LoVo (cell line): ENCODE measurements around the gene MED19.
"Not testable (repeated sequence)": the region's sequence is repeated elsewhere in the genome, so short reads cannot be mapped to it uniquely, and the experiment has no call there.

ENCODE experiments used
- DNase-seq: peaks from one replicate; pipeline ENCODE4 v3.0.0-alpha.2; 2016; ENCODE audit warnings: low spot score

MED19 gene

GRCh38 chr11:57704932-57705331 lies 7.1 kb downstream of the MED19 start:
- DNase-seq, result no peak

DNA sequence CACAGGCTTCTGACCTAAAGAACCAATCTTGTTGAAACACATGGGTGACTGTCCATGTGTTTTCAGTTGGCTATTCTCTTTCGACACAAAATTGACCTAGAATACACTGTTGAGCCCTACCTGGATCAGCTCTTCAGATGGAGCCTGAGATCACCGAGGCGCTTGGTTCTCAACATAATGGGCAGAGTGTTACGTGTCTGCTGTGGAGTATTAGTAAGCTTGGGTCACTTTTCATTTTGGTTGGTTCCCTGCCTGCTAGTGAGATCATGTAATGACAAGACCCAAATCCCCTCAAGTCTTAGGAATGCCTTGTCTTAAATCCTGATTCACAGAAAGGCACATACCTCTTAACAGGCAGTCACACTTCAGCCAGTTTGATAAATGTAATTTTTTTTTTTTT lies 8.7 kb downstream of the MED19 start:
- no peak for DNase-seq

DNA sequence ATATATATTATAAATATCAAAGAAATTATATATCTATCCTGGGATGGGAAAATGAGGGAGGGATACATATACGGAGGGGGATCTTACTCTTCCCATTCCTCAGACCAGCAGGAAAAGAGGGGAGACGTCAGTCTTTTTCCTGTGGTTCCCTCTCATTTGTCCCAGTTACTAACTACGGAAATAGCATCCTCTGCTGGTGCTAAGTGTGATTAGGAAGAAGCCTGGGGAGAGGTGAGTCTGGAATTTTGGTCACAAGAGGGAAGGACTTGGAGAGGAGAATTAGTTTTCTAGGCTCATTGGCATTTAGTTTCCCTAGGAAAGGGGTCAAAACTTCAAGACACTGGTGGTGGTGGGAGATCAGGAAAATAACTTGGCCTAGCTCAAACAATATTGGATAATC lies 11.6 kb downstream of the MED19 start:
- no peak for DNase-seq

GRCh38 chr11:57699813-57700212 lies 12.2 kb downstream of the MED19 start:
- DNase-seq, result no peak

DNA sequence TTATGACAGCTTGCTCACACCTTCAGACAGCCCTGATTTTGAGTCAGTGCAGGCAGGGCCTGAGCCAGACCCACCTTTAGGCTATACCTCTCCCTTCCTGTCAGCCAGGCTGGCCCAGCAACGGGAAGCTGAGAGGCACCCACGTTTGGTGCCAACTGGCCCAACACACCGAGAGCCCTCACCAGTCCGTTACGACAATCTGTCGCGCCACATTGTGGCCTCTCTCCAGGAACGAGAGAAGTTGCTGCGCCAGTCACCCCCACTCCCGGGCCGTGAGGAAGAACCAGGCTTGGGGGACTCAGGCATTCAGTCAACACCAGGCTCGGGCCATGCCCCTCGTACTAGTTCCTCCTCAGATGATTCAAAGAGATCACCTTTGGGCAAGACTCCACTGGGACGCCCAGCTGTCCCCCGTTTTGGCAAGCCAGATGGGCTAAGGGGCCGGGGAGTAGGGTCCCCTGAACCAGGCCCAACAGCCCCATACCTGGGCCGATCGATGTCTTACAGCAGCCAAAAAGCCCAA lies 13.1 kb downstream of the MED19 start:
- no peak for DNase-seq

DNA sequence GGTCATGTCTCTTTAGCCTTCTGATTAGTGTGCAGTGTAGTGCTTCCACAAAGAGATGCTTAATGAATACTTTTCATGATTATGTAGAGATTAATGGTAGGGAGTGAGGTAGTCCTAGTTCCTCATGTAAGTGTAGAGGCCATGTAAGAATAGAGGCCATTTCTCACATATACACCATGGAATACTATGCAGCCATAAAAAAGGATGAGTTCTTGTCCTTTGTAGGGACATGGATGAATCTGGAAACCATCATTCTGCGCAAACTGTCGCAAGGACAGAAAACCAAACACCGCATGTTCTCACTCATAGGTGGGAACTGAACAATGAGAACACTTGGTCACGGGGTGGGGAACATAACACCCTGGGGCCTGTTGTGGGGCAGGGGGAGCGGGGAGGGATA lies 21.5 kb downstream of the MED19 start:
- DNase-seq, result not testable (repeated sequence)

GRCh38 chr11:57681168-57681567 lies 30.8 kb downstream of the MED19 start:
- DNase-seq, result no peak

DNA sequence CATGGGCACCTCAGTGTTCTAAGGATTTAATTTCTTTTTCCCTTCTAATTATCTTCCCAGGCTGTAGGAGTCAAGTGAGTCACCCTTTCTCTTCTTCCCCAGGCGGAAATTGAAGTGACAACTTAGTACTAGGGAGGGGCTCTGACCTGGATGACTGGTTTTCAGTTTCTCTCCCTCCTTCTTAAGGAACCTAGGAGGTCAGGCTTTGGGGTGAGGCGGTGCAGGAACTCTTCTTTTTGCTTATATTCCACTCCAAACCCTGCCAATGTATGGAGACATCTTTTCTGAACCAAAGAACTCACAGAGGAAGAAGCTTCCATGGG lies 31.5 kb downstream of the MED19 start:
- DNase-seq, result no peak

- no peak for DNase-seq
Observed at GRCh38 chr11:57679396-57679795, 32.6 kb downstream of the MED19 start.

- no peak for DNase-seq
Observed at GRCh38 chr11:57675176-57675941, 36.7 kb downstream of the MED19 start.

GRCh38 chr11:57674251-57674650 lies 37.8 kb downstream of the MED19 start:
- DNase-seq, result no peak

GRCh38 chr11:57668434-57668782 lies 43.6 kb downstream of the MED19 start:
- peak; percentile 16 for DNase-seq

- peak; percentile 96 for DNase-seq
Observed at GRCh38 chr11:57667736-57668433, 44.1 kb downstream of the MED19 start, which contains the start of gene ZDHHC5. Gene ZDHHC5 (plus strand): TSS chr11:57668114. CDS start chr11:57673091, 4,977 bp downstream.

GRCh38 chr11:57667117-57667735 lies 44.8 kb downstream of the MED19 start:
- DNase-seq, result peak; percentile 97

GRCh38 chr11:57663975-57664374 lies 48.0 kb downstream of the MED19 start:
- no peak for DNase-seq

- no peak for DNase-seq
Observed at GRCh38 chr11:57662893-57663292, 49.1 kb downstream of the MED19 start.

DNA sequence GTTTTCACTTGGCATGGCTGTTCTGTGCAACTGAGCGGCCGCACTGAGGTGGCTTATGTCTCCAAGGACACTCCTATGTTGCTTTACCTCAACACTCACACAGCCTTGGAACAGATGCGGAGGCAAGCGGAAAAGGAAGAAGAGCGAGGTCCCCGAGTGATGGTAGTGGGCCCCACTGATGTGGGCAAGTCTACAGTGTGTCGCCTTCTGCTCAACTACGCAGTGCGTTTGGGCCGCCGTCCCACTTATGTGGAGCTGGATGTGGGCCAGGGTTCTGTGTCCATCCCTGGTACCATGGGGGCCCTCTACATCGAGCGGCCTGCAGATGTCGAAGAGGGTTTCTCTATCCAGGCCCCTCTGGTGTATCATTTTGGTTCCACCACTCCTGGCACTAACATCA lies 52.3 kb downstream of the MED19 start:
- no peak for DNase-seq

- no peak for DNase-seq
Observed at GRCh38 chr11:57658023-57658361, 54.0 kb downstream of the MED19 start.

- peak; percentile 97 for DNase-seq
Observed at GRCh38 chr11:57657194-57658022, 54.6 kb downstream of the MED19 start, which contains the start of gene CLP1. Gene CLP1 (plus strand): TSS chr11:57657762. CDS start chr11:57659477, 1,715 bp downstream.

- DNase-seq, result no peak
Observed at GRCh38 chr11:57656885-57657193, 55.2 kb downstream of the MED19 start.
